H1 (cell line): Measurements from ENCODE around the gene FKBP1B.

Source experiments
- CHD1 ChIP-seq: IDR thresholded peaks from 2 replicates; pipeline ENCODE4 v1.6.1; 2012; ENCODE audit warnings: low read depth, low read length, improper control_type of control experiment
- EZH2 ChIP-seq: fragments of 200-600 bp; sonication (generic); IDR thresholded peaks from 2 replicates; pipeline ENCODE4 v1.7.1; 2012; ENCODE audit warnings: low read depth, mild to moderate bottlenecking, moderate library complexity, low read length, inconsistent platforms; ENCODE audit not compliant: severe bottlenecking
- MAFK ChIP-seq: IDR thresholded peaks from 2 replicates; pipeline ENCODE4 v1.6.1; 2012; ENCODE audit warnings: low read depth, mild to moderate bottlenecking, improper control_type of control experiment, low read length
- NRF1 ChIP-seq: IDR thresholded peaks from 2 replicates; pipeline ENCODE4 v1.6.1; 2011; ENCODE audit warnings: mild to moderate bottlenecking, low read depth, low read length, improper control_type of control experiment
- POLR2A ChIP-seq, 2 experiments: IDR thresholded peaks; 1 replicate in 1 of 2; 2 replicates in 1 of 2; pipeline ENCODE4 v1.6.1; 2011; ENCODE audit warnings: low read depth in 2 of 2, low read length in 2 of 2, mild to moderate bottlenecking in 2 of 2; ENCODE audit errors: control extremely low read depth in 1 of 2
- POLR2AphosphoS5 ChIP-seq: IDR thresholded peaks from 2 replicates; pipeline ENCODE4 v1.6.1; 2011; ENCODE audit warnings: low read depth, low read length
- SP2 ChIP-seq: IDR thresholded peaks from 2 replicates; pipeline ENCODE4 v1.6.1; 2012; ENCODE audit warnings: mild to moderate bottlenecking, low read length, inconsistent platforms
- SRF ChIP-seq: IDR thresholded peaks from 2 replicates; pipeline ENCODE4 v1.6.1; 2011; ENCODE audit warnings: mild to moderate bottlenecking, low read depth, low read length, moderate library complexity
- TCF12 ChIP-seq: IDR thresholded peaks from 2 replicates; pipeline ENCODE4 v1.6.1; 2011; ENCODE audit warnings: low read depth, mild to moderate bottlenecking, low read length
- YY1 ChIP-seq: IDR thresholded peaks from 2 replicates; pipeline ENCODE4 v1.6.1; 2011; ENCODE audit warnings: low read depth, mild to moderate bottlenecking, low read length
- TF ChIP-seq, protein P1 (sequence below), 3 experiments: IDR thresholded peaks; 1 replicate in 2 of 3; 2 replicates in 1 of 3; pipeline versions ENCODE4 v1.5.1 to v1.6.1; 2011; ENCODE audit warnings: low read length in 3 of 3, mild to moderate bottlenecking in 3 of 3, inconsistent platforms in 2 of 3, low read depth in 1 of 3, moderate library complexity in 1 of 3; ENCODE audit not compliant: insufficient read depth in 1 of 3; ENCODE audit errors: control extremely low read depth in 1 of 3

DNA sequence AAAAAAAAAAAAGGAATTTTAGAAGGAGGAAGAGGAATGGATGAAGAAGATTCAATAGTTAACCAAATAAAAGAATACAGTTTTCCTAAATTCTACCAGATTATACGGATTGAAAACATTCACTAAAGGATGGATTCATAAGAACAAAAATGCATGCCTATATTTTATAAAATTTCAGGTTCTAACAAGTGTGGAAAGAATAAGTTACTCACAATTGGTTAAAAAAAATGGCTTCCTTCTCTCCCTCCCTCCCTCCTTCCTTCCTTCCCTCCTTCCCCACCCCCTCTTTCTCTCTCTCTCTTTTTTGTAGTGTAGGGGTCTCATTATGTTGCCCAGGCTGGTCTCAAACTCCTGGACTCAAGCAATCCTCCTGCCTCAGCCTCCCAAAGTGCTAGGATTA is 36.7 kb downstream of the FKBP1B start:
- TF ChIP-seq, protein P1, sequence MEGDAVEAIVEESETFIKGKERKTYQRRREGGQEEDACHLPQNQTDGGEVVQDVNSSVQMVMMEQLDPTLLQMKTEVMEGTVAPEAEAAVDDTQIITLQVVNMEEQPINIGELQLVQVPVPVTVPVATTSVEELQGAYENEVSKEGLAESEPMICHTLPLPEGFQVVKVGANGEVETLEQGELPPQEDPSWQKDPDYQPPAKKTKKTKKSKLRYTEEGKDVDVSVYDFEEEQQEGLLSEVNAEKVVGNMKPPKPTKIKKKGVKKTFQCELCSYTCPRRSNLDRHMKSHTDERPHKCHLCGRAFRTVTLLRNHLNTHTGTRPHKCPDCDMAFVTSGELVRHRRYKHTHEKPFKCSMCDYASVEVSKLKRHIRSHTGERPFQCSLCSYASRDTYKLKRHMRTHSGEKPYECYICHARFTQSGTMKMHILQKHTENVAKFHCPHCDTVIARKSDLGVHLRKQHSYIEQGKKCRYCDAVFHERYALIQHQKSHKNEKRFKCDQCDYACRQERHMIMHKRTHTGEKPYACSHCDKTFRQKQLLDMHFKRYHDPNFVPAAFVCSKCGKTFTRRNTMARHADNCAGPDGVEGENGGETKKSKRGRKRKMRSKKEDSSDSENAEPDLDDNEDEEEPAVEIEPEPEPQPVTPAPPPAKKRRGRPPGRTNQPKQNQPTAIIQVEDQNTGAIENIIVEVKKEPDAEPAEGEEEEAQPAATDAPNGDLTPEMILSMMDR (IDR thresholded peaks at IDR 0.05; ENCODE audit: control extremely low read depth in 1 of 3, insufficient read depth in 1 of 3, low read depth in 1 of 3, low read length in 3 of 3), result no peak
- TF ChIP-seq POLR2A (IDR thresholded peaks at IDR 0.05; ENCODE audit: control extremely low read depth in 1 of 2, low read depth in 2 of 2, low read length in 2 of 2) (no peak), EZH2 (no peak), TCF12 (no peak), SP2 (no peak), YY1 (no peak), SRF (no peak), MAFK (no peak), CHD1 (no peak), POLR2AphosphoS5 (no peak), NRF1 (no peak)
